Measurements from ENCODE around the gene MAGOHB.

- TF ChIP-seq ZFP36 (IDR thresholded peaks at IDR 0.05; ENCODE audit: borderline replicate concordance, partially characterized antibody) (no peak), MYC (IDR thresholded peaks at IDR 0.05; ENCODE audit: borderline replicate concordance, low read length) (no peak), PHF8 (IDR thresholded peaks at IDR 0.05; ENCODE audit: borderline replicate concordance, low read depth) (no peak), NPAS2 (CRISPR knock-in tag; IDR thresholded peaks at IDR 0.05; ENCODE audit: borderline replicate concordance) (no peak), MAFK (IDR thresholded peaks at IDR 0.05; ENCODE audit: partially characterized antibody) (no peak), POLR2A (IDR thresholded peaks at IDR 0.05; ENCODE audit: low read length) (no peak), JUN (IDR thresholded peaks at IDR 0.05) (no peak), RAD21 (conservative IDR thresholded peaks at IDR 0.05 in 1 of 2, IDR thresholded peaks at IDR 0.05 in 1 of 2) (no peak), BHLHE40 (IDR thresholded peaks at IDR 0.05; ENCODE audit: low read depth, low read length) (no peak)
- TF ChIP-seq, protein P1, sequence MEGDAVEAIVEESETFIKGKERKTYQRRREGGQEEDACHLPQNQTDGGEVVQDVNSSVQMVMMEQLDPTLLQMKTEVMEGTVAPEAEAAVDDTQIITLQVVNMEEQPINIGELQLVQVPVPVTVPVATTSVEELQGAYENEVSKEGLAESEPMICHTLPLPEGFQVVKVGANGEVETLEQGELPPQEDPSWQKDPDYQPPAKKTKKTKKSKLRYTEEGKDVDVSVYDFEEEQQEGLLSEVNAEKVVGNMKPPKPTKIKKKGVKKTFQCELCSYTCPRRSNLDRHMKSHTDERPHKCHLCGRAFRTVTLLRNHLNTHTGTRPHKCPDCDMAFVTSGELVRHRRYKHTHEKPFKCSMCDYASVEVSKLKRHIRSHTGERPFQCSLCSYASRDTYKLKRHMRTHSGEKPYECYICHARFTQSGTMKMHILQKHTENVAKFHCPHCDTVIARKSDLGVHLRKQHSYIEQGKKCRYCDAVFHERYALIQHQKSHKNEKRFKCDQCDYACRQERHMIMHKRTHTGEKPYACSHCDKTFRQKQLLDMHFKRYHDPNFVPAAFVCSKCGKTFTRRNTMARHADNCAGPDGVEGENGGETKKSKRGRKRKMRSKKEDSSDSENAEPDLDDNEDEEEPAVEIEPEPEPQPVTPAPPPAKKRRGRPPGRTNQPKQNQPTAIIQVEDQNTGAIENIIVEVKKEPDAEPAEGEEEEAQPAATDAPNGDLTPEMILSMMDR (IDR thresholded peaks at IDR 0.05): no peak
- TF ChIP-seq, protein P2, sequence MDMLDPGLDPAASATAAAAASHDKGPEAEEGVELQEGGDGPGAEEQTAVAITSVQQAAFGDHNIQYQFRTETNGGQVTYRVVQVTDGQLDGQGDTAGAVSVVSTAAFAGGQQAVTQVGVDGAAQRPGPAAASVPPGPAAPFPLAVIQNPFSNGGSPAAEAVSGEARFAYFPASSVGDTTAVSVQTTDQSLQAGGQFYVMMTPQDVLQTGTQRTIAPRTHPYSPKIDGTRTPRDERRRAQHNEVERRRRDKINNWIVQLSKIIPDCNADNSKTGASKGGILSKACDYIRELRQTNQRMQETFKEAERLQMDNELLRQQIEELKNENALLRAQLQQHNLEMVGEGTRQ (IDR thresholded peaks at IDR 0.05): no peak
These were observed 21.9 kb upstream of the MAGOHB start for GRCh38 chr12:10635306-10635705.
